GM18498 (cell line): ENCODE data around the gene DUSP7.
"Not testable (repeated sequence)": the region's sequence is repeated elsewhere in the genome, so short reads cannot be mapped to it uniquely, and the experiment has no call there.

Experiments used
- ATAC-seq: cut with Tn5 transposase; IDR thresholded peaks from one replicate; pipeline ENCODE4 v1.9.1; 2021; ENCODE audit warnings: mild to moderate bottlenecking, moderate library complexity; ENCODE audit not compliant: unreplicated experiment

The DUSP7 gene

GRCh38 chr3:52049503-52049902 is 6.9 kb downstream of the DUSP7 start:
- ATAC-seq: no peak

GRCh38 chr3:52047295-52047960 is 8.9 kb downstream of the DUSP7 start:
- no peak for ATAC-seq

DNA sequence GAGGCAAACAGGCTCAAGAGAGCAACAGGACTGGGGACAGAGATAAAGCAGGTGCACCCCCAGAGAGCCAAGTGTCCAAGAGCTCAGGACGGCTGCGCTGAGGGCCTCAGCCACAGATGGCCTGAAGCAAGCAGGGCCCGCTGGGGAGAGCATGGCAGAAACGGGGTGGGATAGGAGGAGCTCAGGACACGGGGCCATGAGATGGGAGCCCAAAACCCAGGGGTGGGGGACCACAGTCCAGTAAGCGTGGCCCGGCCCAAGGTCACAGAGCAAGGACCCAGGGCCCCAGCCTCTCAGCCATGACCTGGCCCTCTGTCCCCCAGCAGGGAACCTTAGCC is 9.5 kb downstream of the DUSP7 start:
- no peak for ATAC-seq

GRCh38 chr3:52046186-52046901 is 10.0 kb downstream of the DUSP7 start:
- no peak for ATAC-seq

- ATAC-seq: no peak
Measured at GRCh38 chr3:52044869-52045619, 11.3 kb downstream of the DUSP7 start.

DNA sequence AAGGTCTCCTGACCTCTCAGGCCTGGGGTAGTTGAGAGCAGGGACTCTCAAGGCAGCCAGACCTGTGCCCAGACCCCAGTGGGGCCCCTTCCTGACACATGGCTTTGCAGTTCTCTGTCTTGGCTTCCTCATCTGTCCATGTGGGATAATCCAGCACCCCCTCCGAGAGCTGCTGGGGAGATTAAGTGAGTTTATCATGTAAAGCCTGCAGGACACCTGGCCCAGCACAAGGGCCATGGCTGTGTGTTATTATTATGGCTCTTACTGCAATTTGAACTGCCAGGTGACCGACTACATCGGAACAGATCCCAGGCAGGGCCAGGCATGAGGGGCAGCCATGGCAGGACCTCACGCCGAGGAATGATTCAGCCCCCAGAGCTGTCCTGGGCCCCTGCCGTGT is 12.6 kb downstream of the DUSP7 start:
- ATAC-seq: no peak

- not testable (repeated sequence) for ATAC-seq
Measured at GRCh38 chr3:52043039-52043438, 13.3 kb downstream of the DUSP7 start.

GRCh38 chr3:52041118-52041731 is 15.1 kb downstream of the DUSP7 start:
- ATAC-seq: no peak

GRCh38 chr3:52040600-52040999 is 15.8 kb downstream of the DUSP7 start:
- ATAC-seq: no peak

- no peak for ATAC-seq
Measured at GRCh38 chr3:52039846-52040245, 16.5 kb downstream of the DUSP7 start.

- ATAC-seq: no peak
Measured at GRCh38 chr3:52039426-52039825, 16.9 kb downstream of the DUSP7 start.

GRCh38 chr3:52038227-52038626 is 18.1 kb downstream of the DUSP7 start:
- no peak for ATAC-seq

- no peak for ATAC-seq
Measured at GRCh38 chr3:52037291-52037690, 19.1 kb downstream of the DUSP7 start.

DNA sequence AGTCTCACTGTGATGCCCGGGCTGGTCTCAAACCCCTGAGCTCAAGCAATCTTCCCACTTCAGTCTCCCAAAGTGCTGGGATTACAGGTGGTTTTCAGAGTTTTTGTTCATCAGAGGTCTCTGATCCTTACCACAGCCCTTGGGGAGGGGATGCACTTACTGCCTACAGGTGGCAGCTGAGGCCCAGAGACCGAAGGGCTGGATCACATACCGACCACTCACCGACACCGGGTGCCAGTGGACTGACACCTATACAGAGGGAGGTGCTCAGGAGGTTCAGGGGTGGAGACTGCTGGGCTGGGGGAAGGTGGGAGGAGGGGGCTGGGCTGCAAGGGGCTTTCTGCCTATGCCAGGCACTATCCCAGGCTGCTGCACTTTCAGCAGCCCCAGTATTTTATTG is 19.5 kb downstream of the DUSP7 start:
- ATAC-seq: no peak

DNA sequence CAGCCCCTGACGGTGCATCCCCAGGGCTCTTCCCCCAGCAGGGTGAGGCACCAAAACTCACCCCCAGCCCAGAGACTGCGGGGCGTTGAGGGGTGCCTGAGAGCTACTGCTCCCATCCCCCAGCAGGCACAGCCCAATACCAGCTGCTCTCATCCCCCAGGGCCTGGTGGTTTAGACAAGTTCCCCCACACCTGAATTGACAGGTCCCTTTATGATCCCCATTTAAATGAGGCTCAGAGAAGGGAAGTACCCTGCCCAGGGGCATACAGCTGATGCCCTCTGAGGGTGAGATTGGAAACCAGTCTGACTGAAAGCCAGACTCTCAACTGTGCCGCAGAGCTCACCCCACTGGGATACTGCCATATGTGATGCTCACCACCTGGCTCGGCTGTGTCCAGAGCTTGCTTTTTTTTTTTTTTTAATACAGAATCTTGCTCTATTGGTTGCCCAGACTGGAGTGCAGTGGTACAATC is 20.1 kb downstream of the DUSP7 start:
- peak; percentile 76 for ATAC-seq

GRCh38 chr3:52034651-52035050 is 21.7 kb downstream of the DUSP7 start:
- ATAC-seq: no peak

DNA sequence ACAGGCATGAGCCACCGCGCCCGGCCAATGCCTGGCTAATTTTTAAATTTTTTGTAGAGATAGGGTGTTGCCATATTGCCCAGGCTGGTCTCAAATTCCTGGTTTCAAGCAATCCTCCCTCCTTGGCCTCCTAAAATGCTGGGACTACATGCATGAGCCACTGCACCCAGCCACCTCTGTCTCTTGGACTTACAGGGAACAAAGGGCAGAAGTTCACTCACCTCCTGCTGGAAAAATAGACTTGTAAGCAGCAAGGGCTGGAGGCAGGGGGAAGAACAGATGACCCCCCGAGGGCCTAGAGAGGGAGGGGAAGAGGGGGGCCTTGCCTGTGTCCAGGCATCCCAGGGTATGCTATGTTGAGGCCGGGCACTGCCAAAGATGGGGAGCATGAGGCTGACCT is 22.2 kb downstream of the DUSP7 start:
- no peak for ATAC-seq

DNA sequence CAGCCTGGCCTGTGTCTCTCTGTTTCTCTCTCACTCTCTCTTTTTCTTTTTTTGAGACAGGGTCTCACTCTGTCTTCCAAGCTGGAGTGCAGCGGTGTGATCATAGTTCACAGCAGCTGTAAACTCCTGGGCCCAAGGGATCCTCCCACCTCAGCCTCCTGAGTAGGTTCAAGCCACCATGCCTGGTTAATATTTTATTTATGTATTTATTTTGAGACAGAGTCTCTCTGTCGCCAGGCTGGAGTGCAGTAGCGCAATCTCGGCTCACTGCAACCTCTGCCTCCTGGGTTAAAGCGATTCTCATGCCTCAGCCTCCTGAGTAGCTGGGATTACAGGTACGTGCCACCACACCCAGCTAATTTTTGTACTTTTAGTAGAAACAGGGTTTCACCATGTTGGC is 22.6 kb downstream of the DUSP7 start:
- ATAC-seq: not testable (repeated sequence)

DNA sequence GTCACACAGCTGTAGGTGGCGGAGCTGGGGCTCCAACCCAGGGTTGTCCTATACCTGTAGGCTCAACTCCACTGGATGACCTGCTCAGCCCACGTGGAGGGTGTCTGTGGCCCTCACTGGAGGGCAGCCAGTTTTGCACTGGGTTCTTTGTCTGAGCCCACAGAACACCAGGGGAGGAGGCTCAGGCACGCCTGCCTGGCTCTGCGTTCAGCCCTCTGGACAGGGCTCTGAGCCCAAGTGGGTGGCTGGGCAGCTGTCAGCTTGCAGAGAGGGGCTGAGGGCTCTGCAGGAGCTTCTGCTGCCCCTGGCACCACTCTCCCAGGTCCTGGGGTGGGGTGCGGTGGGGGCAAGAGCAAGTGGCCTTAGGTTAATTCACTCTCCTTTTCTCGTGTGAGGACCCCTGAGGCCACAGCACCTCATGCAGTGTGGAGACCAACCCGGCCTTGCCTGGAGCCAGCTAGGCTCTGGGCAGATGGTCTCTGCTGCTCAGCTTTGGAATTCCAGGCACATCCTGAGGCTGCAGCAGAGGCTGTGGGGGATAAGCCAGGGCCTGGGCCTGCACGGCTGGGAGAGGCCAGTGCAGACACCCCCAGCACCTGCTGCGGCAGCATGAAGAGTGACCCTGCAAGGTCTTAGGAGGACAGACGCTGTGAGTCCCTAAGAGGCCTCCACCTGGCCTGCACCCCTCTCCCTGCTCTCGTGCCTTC is 23.5 kb downstream of the DUSP7 start:
- no peak for ATAC-seq

GRCh38 chr3:52031896-52032295 is 24.5 kb downstream of the DUSP7 start:
- ATAC-seq: no peak
